Right ventricle myocardium inferior (tissue), 1 donor: ENCODE measurements around the gene PSMB5. TPM values are rescaled to one million over a fixed set of nuclear protein-coding genes. Genes with fewer than 3 reads are reported as not detected.
"Not testable (repeated sequence)": the region's sequence is repeated elsewhere in the genome, so short reads cannot be mapped to it uniquely, and the experiment has no call there.

ENCODE experiments used
- ATAC-seq: fragments of 200-7000 bp; cut with Tn5 transposase; one replicate; pipeline ENCODE4 v1.9.1; 2020; ENCODE audit warnings: mild to moderate bottlenecking, moderate library complexity
- DNase-seq: peaks from one replicate; pipeline ENCODE4 v3.0.0; 2021; ENCODE audit errors: missing footprints
- intact Hi-C: fragments of 100-400 bp; cut with DNase I; formaldehyde crosslinking; loops from one replicate; pipeline ENCODE4 v1.11.0; 2022
- total RNA-seq: library from RNA; stranded (reverse); fragmentation: NEBNext Ultra II Directional; extraction: Animal tissue kit (Norgen Biotek cat#: 25700); gene quantifications from one replicate; pipeline ENCODE4 v1.2.1, GENCODE V29; 2021
- donor health status: DM: no; HTN: yes; CAD: no; lungs with severe emphysema.

The PSMB5 gene
- total RNA-seq, 1 donor from 2014 or later = 134 TPM

GRCh38 chr14:23024612-23025075, 10.1 kb downstream of the PSMB5 start:
- no peak for ATAC-seq
- no peak for DNase-seq
- intact Hi-C loops = no loop called here

GRCh38 chr14:23023795-23024152, 10.9 kb downstream of the PSMB5 start:
- no peak for ATAC-seq
- intact Hi-C loops = no loop called here

GRCh38 chr14:23023022-23023794, 11.5 kb downstream of the PSMB5 start:
- DNase-seq (no peak), ATAC-seq (no peak)
- intact Hi-C loops = no loop called here

More at GRCh38 chr14:23023795-23024152, 10.9 kb downstream of the PSMB5 start:
- DNase-seq = no peak

- DNase-seq (no peak), ATAC-seq (no peak)
- intact Hi-C loops = no loop called here
Measured at GRCh38 chr14:23021889-23022442, 12.7 kb downstream of the PSMB5 start.

- ATAC-seq (no peak), DNase-seq (no peak)
- intact Hi-C loops = no loop called here
Measured at GRCh38 chr14:23021434-23021833, 13.3 kb downstream of the PSMB5 start.

- intact Hi-C loops = no loop called here
- DNase-seq (no peak), ATAC-seq (no peak)
Measured at GRCh38 chr14:23020143-23021128, 14.3 kb downstream of the PSMB5 start.

- ATAC-seq (no peak), DNase-seq (no peak)
- intact Hi-C loops = no loop called here
Measured at GRCh38 chr14:23018107-23018506, 16.6 kb downstream of the PSMB5 start.

- intact Hi-C loops = no loop called here
- DNase-seq (no peak), ATAC-seq (no peak)
Measured at GRCh38 chr14:23017091-23017490, 17.6 kb downstream of the PSMB5 start.

GRCh38 chr14:23015618-23016017, 19.1 kb downstream of the PSMB5 start:
- DNase-seq (no peak), ATAC-seq (no peak)
- intact Hi-C loops = no loop called here

GRCh38 chr14:23013749-23014054, 21.0 kb downstream of the PSMB5 start:
- intact Hi-C loops, ATAC-seq, DNase-seq: not testable (repeated sequence)

GRCh38 chr14:23013054-23013748, 21.5 kb downstream of the PSMB5 start:
- no peak for ATAC-seq
- intact Hi-C loops = no loop called here

GRCh38 chr14:23009939-23010726, 24.6 kb downstream of the PSMB5 start, which contains the start of gene C14orf93:
Gene C14orf93 (minus strand): TSS chr14:23010143. CDS start chr14:22999023, 11,120 bp downstream.
- intact Hi-C loops = no loop called here
- ATAC-seq (peak; percentile 40), DNase-seq (peak; percentile 93)

More at GRCh38 chr14:23013054-23013748, 21.5 kb downstream of the PSMB5 start:
- DNase-seq = no peak

GRCh38 chr14:23009483-23009938, 25.2 kb downstream of the PSMB5 start:
- intact Hi-C loops = no loop called here
- no peak for DNase-seq
- no peak for ATAC-seq

- DNase-seq (no peak), ATAC-seq (no peak)
- intact Hi-C loops = no loop called here
Measured at GRCh38 chr14:23008831-23009230, 25.9 kb downstream of the PSMB5 start.

GRCh38 chr14:23006544-23007419, 27.9 kb downstream of the PSMB5 start:
- DNase-seq = peak; percentile 97
- intact Hi-C loops = loop anchor here (2.0 kb wide), 1 partner anchor 28 kb away; the partner anchor contains the start of gene PSMB5
- ATAC-seq = peak; percentile 99

- intact Hi-C loops = loop anchor here (2.0 kb wide), 1 partner anchor 29 kb away; the partner anchor contains the start of gene PSMB5
- ATAC-seq (no peak), DNase-seq (no peak)
Measured at GRCh38 chr14:23006188-23006534, 28.5 kb downstream of the PSMB5 start.
